CD4-positive, alpha-beta T cell treated with Interleukin-21 for 1 hour (primary cell): ENCODE results near the gene PPP1R14C.

ENCODE experiments used
- DNase-seq: peaks from one replicate; pipeline ENCODE4 v3.0.0-alpha.2; 2020

Gene PPP1R14C

GRCh38 chr6:150275489-150275888, 132.6 kb downstream of the PPP1R14C start:
- DNase-seq = no peak

- no peak for DNase-seq
These were observed 133.5 kb downstream of the PPP1R14C start for GRCh38 chr6:150276168-150276936.

- no peak for DNase-seq
These were observed 134.3 kb downstream of the PPP1R14C start for GRCh38 chr6:150276937-150277742.

- no peak for DNase-seq
These were observed 136.7 kb downstream of the PPP1R14C start for GRCh38 chr6:150279533-150279932.

- no peak for DNase-seq
These were observed 137.9 kb downstream of the PPP1R14C start for GRCh38 chr6:150280703-150281102.

- no peak for DNase-seq
These were observed 138.9 kb downstream of the PPP1R14C start for GRCh38 chr6:150281767-150282166.

- DNase-seq = no peak
These were observed 140.0 kb downstream of the PPP1R14C start for GRCh38 chr6:150282806-150283205.

GRCh38 chr6:150286460-150286859, 143.6 kb downstream of the PPP1R14C start:
- DNase-seq = no peak

- no peak for DNase-seq
These were observed 144.1 kb downstream of the PPP1R14C start for GRCh38 chr6:150286912-150287311.

- DNase-seq = no peak
These were observed 145.6 kb downstream of the PPP1R14C start for GRCh38 chr6:150288456-150288855.

GRCh38 chr6:150289454-150290071, 146.7 kb downstream of the PPP1R14C start:
- DNase-seq = no peak

GRCh38 chr6:150290429-150290828, 147.6 kb downstream of the PPP1R14C start:
- no peak for DNase-seq

- no peak for DNase-seq
These were observed 149.3 kb downstream of the PPP1R14C start for GRCh38 chr6:150291968-150292710.

GRCh38 chr6:150293019-150293418, 150.2 kb downstream of the PPP1R14C start:
- no peak for DNase-seq

- no peak for DNase-seq
These were observed 150.8 kb downstream of the PPP1R14C start for GRCh38 chr6:150293423-150294173.

- no peak for DNase-seq
These were observed 154.0 kb downstream of the PPP1R14C start for GRCh38 chr6:150296890-150297289.

GRCh38 chr6:150297327-150298029, 154.6 kb downstream of the PPP1R14C start:
- no peak for DNase-seq

GRCh38 chr6:150298030-150298380, 155.2 kb downstream of the PPP1R14C start:
- DNase-seq = no peak

- DNase-seq = no peak
These were observed 155.8 kb downstream of the PPP1R14C start for GRCh38 chr6:150298676-150299075.
